HG03565 (cell line): ENCODE measurements around the gene CUL3.
"Not testable (repeated sequence)": the region's sequence is repeated elsewhere in the genome, so short reads cannot be mapped to it uniquely, and the experiment has no call there.

Experiments used
- ATAC-seq: cut with Tn5 transposase; IDR thresholded peaks from one replicate; pipeline ENCODE4 v1.9.1; 2021; ENCODE audit warnings: mild to moderate bottlenecking, moderate library complexity; ENCODE audit not compliant: unreplicated experiment

Gene CUL3

DNA sequence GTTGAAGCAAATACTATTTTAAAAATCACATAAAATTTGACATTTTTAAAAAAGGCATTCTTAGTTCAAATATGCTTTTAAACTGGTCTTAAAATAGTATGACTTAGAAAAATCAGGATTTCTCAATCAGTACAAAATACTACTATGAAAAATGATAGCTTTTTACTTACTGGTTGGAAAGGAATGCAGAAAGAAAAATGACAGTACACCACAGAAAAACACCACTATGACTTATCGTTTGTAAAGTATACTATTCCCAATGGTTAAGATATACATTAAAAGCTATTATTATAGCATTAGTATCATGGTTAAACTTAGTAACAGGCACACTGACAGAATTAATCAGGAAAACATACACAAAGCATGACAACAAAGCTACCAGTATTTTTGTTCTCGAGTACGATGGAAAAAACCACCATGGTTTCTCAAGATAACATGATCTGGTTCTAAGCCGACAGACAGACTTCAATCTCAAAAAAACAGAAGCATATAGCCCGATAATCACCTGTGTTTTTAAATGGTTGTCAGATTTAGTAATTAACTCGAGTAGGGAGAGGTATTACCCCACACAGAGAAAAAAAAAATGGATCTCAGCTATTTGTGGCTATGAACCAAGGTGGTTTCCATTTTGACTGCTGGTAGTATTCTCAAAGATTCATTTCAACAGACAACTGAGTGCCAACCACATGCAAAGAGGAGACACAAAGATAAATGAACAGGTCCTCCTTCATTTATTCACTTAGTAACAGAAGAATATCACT is 39.1 kb downstream of the CUL3 start:
- ATAC-seq = no peak

DNA sequence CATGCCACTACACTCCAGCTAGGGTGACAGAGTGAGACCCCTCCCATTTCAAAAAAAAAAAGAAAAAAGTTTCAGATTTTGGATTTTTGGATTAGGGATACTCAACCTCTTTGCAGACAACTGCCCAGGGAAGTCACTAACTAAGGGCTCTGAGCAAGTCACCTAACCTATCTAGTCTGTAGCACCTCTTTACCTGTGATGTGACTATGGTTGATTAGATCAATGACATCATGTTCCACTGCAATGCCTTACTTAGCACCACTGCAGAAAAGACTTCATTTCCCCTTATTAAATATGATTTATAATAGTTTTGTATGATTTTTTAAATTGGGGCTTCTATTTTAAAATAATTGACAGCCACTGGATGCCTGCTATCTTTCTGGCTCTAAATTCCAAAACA is 41.2 kb downstream of the CUL3 start:
- ATAC-seq = no peak

DNA sequence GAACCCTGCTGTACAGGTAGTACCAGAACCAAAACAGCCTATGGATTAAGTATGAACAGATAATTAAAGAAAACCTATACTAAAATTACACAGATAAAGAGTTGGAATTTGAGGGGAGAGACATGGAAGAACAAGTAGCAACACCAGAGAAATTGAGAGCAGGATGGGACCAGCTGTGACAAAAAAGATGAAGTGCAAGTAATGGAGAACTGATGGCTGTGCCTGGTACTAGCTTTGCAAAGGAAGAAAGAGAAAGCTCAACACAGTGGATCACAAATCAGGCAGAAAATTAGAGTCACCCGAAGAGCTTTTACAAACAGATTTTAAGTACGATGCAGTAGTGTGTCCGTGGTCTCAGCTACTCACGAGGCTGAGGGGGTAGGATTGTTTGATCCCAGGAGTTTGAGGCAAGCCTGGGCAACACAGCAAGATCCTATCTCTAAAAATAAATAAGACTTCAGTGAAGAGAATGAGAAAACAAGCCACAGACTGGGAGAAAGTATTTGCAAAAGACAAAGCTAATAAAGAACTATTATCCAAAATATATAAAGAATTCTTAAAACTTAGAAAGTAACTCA is 46.5 kb downstream of the CUL3 start:
- no peak for ATAC-seq

DNA sequence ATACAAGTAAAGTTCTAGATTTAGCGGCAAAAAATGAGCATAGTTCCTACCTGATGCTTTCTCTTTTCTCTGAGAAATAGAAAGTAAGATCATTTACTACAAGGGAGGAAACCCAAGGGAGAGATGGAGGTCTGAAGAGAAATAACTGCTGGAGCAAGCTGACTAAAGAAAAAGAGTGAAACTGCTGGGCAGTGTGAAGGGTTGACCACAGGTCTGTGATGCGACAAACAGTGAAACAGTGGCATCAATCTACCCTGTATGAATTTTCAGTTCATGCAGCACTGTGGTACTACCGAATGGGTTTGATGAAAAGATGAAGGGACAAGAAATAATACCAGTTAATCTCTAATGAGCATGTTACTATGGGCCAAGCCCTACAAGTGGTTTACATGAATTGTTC is 52.2 kb downstream of the CUL3 start:
- ATAC-seq = no peak

GRCh38 chr2:224532441-224532840 is 52.7 kb downstream of the CUL3 start:
- ATAC-seq = no peak

DNA sequence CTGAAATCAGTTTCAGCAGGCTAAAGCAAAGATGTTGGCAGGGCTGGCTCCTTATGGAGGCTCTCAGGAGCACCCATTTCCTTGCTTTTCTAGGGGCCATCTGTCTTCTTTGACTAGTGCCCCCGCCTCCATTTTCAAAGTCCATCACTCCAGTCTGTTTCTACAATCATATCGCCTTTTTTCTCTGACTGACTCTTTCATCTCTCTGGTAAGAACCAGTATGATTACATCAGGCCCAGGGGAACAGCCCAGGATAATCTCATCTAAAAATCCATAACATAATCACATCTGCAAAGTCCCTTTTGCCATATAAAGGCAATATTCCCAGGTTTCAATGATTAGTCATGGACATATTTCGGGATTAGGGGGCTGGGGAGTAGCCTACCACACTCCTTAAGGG is 57.0 kb downstream of the CUL3 start:
- ATAC-seq = no peak

DNA sequence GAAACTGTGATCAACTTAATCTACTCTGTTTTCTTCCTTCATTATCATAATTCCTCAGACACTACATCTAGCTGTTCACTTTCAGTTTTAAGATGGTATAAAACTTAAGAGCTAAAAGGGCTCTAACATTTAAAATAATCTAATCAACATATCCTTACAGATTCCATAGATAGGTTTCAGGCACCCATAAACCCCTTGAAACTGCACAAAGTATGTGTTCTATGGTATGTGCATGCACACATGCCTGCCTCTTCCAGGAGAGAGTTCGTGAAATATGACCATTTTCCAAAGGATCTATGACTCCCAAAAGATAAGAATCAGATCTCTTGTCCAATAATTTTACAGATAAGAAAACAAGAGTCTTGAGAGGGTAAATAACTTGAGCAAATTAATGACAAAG is 59.4 kb downstream of the CUL3 start:
- no peak for ATAC-seq

DNA sequence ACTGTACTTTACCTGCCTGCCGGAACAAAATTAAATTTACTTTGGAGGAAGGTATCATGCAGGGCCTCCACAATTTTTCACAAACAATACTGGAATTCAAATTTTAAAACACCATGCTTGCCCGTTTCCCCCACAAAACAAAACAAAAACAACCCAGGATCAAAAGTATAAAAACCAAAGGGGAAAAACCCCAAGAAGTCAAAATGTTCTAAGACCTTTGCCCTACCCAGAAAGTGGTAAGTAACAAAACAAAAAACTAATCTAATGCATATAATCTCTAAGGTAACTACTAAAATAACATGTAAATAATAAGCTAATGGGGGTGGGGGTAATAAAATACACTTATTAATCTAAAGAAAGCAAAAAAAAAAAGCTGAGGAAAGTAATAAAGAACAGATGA is 60.5 kb downstream of the CUL3 start:
- no peak for ATAC-seq

- ATAC-seq = no peak
Observed at GRCh38 chr2:224523626-224524577, 61.3 kb downstream of the CUL3 start.

GRCh38 chr2:224522483-224522882 is 62.7 kb downstream of the CUL3 start:
- not testable (repeated sequence) for ATAC-seq

GRCh38 chr2:224520064-224520463 is 65.1 kb downstream of the CUL3 start:
- ATAC-seq = peak; percentile 83

- ATAC-seq = no peak
Observed at GRCh38 chr2:224518806-224519580, 66.2 kb downstream of the CUL3 start.

DNA sequence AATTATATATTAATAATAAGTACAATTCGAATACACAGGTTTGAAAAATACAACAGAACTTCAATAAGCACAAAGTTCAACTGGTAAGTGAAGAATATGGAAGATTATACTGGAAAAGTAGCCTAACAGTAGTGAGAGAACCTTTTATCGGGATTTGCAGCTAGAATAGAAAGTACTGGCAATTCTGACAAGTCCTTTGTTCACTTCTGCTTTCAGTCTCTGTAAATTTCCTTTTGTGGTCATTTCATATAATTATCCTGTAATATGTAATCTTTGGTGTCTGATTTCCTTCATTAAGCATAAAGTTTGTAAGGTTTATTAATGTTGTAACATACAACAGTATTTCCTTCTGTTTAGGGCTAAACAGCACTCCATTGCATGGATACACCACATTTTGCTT is 67.2 kb downstream of the CUL3 start:
- ATAC-seq = no peak

DNA sequence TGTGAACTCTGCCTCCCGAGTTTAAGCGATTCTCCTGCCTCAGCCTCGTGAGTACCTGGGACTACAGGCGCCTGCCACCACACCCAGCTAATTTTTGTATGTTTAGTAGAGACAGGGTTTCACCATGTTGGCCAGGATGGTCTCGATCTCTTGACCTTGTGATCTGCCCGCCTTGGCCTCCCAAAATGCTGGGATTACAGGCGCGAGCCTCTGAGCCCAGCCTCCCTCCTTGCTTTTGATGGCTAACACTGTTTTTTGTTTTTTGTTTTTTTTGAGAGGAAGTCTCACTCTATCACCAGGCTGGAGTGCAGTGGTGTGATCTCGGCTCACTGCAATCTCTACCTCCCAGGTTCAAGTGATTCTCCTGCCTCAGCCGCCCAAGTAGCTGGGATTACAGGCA is 68.8 kb downstream of the CUL3 start:
- ATAC-seq = not testable (repeated sequence)

- no peak for ATAC-seq
Observed at GRCh38 chr2:224513991-224514390, 71.2 kb downstream of the CUL3 start.

DNA sequence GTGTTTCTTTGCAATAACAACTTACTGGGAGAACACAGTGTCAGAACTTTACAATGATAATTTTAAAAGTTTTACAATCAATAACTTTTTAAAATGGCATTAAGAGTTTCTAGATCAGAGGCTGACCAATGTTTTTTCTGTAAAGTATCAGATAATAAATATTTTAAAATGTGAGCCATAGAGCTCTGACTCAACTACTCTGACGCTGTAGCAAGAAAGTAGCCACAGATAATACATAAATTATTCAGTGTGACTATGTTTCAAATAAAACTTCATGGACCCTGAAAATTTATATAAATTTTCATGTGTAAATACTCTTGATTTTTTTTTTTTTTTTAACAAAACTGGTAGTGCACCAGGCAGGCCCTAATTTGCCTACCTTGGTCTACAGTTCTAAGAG is 77.4 kb downstream of the CUL3 start:
- ATAC-seq = no peak

- ATAC-seq = no peak
Observed at GRCh38 chr2:224506494-224506893, 78.7 kb downstream of the CUL3 start.

DNA sequence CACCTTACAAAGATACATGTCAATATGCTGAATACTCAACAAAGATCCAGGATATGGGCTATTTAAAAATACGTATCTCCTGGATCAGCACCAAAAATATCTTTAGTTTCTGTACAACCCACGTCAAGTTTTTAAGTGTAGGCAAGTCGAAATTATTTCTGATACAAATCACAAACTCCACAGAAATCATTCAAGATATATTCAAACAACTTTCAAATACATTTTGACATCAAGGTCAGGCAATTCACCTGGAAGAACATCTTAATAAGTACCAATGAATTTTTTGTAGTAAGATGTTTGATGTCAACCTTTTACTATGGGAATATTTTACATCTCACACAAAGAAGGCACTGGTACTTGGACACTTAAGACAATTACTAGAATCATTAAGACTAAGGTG is 86.2 kb downstream of the CUL3 start:
- no peak for ATAC-seq

GRCh38 chr2:224492531-224492930 is 92.6 kb downstream of the CUL3 start:
- ATAC-seq = no peak

- not testable (repeated sequence) for ATAC-seq
Observed at GRCh38 chr2:224487940-224488339, 97.2 kb downstream of the CUL3 start.
